ENCODE measurements around the gene GXYLT1.
"Not testable (repeated sequence)": the region's sequence is repeated elsewhere in the genome, so short reads cannot be mapped to it uniquely, and the experiment has no call there.

The GXYLT1 gene

DNA sequence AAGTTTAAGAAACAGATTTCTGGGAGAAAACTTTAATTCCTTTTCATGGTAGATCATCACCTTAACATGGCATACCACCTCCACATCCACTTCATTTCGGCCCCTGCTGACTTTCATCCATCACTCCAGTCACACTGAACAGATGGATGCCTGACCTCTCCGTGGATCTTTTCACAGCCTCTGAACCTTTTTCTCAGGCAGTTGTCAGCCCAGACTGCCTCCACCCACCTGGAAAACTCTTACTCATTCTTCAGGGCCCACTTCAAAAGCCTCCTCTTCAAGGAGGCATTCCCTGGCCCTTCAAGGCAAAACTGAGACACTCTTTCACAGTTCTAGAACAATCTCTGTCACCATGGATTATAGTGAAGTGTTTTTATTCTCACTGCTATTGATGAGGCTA, 52.9 kb downstream of the GXYLT1 start:
- DNase-seq = no peak

DNA sequence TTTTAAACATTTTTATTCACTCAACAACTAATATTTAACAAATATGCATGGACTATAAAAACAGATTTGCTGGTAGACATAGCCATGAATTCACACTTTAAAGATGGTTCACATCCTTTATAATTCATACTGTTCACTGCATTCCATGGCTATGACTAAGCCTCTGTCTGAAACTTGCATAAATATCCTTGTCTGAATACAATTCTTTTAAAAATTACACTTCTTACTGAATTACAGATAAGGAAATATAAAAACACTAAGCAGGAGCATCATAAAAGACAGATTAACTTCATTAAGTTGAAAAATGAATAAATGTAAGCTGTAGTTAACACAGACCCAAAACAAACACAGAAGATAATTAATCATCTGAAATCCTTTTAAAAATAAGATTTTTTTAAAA, 53.8 kb downstream of the GXYLT1 start:
- no peak for DNase-seq

DNA sequence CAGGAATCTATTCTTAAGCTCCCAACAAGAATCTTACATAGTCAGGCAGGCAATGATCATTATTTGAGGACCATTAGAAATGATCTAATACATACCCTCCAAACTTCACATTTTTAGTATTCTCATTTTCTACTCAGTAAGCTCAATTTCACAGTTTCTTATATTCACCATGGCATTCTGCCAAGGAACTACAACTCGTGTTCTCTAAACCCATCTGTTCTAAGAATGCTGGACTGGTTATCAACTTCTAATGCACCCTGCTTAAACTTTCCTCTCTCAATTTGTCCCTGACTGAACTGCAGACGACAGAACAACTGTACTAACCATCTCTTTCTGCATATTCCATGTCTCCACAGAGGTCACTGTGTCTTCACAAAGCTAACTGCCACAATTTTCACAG, 58.6 kb downstream of the GXYLT1 start:
- DNase-seq = no peak

DNA sequence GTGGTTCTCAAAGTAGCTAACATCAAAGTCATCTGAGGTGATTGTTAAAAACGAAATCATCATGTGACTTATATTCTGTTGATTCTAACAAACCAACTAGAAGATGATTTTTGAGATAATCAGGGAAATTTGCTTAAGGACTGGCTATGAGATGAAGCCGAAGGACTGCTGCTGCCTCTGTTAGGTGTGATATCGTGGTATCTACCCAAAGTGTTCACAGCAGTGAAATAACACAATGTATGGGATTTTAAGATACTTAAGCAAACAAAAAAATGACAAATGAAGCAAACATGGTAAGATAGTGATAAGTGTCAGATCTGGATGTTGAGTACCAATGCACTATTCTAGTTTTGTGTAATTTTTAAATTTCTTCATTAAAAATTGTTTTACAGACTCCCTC, 59.1 kb downstream of the GXYLT1 start:
- no peak for DNase-seq

DNA sequence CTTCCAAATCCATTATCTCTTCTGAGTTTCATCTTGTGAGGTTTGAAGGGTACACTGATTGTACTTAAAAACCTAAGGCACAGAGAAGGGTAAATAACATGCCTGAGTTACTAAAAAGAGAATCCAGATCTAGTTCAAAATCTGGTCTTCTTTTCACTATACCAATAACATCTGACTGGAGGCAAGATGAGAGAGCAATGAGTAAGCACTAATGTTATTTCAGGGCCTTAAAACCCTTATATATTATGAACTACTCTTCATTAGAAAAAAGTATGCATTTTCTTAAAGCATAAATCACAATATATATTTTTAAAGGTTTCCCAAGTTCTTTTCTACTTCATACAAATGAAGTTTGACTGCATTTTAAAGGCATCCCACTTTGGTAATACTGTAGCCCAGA, 60.2 kb downstream of the GXYLT1 start:
- DNase-seq = no peak

DNA sequence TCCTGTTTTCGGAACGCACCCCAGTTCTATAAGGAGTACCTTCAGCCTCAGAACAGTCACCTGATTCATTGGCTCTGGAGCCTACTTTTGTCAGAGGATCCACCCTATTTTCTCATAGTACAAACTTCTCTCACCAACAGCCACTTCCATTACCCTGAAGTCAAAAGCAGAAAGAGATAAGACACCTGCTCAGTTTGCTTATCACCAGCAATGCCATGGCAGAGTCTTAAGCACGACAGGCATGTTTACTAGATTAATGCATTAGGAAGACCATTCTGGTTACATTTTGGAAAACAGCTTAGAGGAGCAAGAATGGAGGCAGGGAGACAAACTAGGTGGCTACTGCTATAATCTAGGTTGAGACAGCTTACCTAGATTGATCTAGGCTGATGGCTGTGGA, 67.7 kb downstream of the GXYLT1 start:
- no peak for DNase-seq

DNA sequence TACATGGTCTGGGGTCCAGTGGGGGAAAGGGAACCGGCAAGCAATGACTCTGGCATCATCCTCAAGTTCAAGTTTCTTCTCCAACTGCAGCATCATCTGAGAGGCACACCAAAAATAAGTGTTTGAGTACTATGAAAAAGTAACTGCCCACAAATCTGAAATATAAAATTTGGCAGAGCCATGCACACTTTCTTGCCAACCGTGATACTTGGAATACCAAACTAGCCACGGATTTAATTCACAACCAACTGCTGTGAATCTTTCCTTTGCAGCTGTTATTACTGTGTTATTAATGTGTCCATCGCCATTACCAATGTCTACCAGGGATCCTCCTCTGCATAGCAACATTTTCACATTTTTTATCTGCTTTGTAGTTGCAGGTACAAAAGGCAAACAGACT, 74.6 kb downstream of the GXYLT1 start:
- DNase-seq = no peak

DNA sequence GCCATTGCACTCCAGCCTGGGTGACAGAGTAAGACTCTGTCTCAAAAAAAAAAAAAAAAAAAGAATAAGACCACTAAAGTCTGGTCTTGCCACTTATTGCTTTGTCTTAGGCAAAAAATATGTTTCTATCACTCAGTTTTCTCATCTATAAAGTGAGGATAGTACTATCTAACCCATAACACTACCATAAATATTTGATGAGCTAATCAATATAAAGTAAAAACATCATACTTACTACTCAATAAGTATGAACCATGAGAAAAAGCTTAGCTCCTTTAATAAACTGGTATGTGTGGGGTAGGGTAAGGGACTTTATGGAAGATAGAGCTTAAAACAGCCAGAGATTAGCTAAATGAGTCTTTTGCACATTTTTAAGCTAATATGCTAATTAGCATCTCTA, 85.5 kb downstream of the GXYLT1 start:
- DNase-seq = no peak

DNA sequence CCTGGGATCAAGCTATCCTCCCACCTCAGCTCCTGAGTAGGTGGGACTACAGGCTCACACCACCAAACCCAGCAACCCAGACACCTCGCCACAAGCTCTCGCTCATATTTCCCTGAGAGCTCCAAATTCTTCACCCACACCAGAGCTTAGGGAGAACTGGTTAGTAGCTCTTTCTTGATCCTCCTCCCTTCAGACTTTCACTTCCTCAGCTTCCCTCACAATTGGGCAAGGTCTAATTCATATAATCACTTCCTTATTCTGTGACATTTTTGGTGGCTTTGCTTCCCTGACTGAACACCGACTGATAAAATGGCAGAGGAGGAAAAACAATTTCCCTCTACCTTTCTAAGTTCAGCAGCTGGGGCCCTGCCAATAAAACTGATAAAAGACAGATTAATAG, 88.5 kb downstream of the GXYLT1 start:
- no peak for DNase-seq

DNA sequence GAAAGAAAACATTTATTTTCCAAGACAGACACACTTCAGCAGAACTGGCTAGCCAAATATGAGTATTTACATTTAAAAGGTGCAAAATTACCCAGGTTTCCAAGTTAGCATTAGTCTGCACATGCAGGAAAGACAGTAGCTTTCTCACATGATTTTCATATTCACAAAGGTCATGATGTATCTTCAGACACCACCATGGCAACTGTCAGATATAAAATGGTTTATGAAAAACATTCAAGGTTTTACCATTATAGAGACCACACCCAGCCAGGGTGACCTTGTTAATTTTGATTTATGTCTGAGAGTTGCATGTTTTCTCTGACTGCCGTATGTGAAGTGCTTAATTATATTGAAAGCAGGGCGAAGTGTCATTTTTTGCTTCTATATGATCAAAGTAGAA, 91.2 kb downstream of the GXYLT1 start:
- DNase-seq = no peak

DNA sequence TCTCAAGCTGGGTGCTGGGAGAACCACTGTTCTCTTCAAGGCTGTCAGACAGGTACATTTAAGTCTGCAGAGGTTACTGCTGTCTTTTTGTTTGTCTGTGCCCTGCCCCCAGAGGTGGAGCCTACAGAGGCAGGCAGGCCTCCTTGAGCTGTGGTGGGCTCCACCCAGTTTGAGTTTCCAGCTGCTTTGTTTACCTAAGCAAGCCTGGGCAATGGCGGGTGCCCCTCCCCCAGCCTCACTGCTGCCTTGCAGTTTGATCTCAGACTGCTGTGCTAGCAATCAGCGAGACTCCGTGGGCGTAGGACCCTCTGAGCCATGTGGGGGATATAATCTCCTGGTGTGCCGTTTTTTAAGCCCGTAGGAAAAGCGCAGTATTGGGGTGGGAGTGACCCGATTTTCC, 95.7 kb downstream of the GXYLT1 start:
- DNase-seq = not testable (repeated sequence)

DNA sequence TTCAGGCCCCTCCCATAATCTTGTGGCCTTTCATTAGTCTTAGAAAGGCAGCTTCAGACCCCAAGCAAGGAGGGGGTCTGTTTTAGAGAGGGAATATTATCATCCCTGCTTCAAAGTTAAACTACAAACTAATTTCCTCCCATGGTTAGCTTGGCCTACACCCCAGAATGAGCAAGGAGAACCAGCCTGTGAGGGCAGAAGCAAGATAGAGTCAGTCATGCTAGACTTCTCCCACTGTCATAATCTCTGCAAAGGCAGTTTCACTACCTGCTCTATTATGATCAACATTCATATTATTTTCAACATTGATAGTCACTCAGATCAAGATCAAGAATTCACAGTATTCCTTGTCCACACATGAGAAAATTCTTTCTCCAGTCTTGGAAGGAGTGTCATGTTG, 105.1 kb downstream of the GXYLT1 start:
- DNase-seq = no peak

DNA sequence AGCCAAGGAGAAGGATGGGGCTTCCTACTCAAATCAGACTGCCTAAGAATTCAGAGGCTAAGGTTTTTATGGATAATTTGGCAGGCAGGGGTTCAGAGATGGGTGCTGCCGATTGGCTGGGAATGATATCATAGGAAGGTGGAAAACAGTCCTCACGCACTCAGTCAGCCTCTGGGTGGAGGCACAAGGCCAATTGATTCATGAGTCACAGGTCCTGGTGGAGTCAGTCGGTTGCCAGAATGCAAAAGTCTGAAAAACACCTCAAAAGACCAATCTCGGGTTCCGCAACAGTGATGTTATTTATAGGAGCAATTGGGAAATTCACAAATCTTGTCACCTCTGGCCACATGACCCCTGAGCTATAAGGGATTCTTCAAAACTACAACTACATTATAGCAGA, 105.5 kb downstream of the GXYLT1 start:
- DNase-seq = no peak

DNA sequence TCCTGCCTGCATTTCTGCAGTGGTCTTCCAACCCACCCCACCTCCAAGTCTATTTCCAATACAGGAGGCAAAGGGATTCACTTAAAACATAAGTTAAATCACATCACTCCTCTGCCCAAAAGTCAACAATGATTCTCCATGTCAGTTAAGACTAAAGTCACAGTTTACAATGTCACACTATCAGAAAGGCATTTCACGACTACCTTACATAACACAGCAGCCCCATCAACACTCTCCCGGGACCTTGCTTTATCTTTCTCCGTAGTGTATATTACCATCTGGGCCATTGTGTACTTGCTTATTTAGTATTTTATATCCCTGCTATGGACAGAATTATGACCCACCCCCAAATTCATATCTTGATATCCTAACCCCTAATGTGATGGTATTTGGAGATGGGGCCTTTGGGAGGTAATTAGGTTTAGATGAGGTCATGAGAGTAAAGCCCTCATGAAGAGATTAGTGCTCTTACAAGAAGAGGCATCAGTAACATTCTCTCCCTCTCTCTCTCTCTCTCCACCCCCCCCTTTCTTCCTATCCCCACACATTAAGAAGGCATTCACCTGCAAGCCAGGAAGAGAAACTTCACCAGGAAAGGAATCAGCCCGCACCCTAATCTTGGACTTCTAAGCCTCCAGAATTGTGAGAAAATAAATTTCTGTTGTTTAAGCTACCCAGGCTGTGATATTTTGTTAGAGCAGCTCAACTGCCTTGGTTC, 112.7 kb downstream of the GXYLT1 start:
- no peak for DNase-seq
